GM18507 (cell line): Measurements from ENCODE around the gene GUCY2D.
A peak's percentile ranks its signal among the peaks of the same experiment; 100 is the strongest.
"Not testable (repeated sequence)": the region's sequence is repeated elsewhere in the genome, so short reads cannot be mapped to it uniquely, and the experiment has no call there.

Experiments
- DNase-seq: peaks from one replicate; pipeline ENCODE4 v3.0.0; 2011; ENCODE audit warnings: low read depth; ENCODE audit not compliant: insufficient read length; ENCODE audit errors: extremely low spot score
- FAIRE-seq: peaks from 2 replicates; lab custom pipeline; 2011; peaks lifted over from hg19 to GRCh38; lab: Jason Lieb, UNC

Gene GUCY2D

DNA sequence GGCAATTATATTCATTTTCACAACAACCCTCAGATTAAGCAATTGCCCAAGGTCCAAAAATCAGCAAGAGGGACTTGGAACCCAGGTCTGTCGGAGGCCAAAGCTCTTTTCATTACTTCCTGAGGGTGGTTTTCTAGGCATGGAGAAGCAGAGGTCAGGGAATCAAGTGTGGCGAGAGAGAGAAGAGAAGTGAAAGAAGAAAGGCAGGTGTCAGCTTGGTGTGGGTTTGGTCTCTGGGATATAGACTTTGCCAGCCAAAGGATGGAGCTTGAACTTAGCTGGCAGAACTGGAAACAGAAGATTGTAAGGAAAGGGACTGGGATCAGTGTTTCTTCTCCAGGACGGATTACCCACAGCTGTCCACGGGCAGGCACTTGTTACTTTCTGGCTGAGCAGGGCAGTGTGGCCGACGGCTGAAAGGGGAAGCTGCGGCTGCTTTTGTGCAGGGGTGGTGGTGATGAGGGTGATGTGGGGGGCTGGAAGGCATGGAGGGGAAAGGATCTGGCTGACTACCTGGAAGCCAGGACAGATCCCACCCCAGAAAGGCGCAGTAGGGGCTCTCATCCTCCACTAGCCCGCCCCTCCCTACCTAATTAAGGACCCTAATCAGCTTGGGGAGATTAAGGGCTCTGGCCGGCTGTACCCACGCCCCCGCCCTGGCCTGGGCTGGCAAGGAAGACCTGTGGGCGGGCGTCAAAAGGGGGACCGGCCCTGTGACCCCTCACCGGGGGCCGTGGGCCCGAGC, at the start of gene GUCY2D:
Gene GUCY2D, plus strand, starts transcription at position 640 of the 745 bp plus-strand sequence. CDS start 433 bp downstream, outside the sequence.
- peak; percentile 46 for FAIRE-seq
- DNase-seq = no peak

DNA sequence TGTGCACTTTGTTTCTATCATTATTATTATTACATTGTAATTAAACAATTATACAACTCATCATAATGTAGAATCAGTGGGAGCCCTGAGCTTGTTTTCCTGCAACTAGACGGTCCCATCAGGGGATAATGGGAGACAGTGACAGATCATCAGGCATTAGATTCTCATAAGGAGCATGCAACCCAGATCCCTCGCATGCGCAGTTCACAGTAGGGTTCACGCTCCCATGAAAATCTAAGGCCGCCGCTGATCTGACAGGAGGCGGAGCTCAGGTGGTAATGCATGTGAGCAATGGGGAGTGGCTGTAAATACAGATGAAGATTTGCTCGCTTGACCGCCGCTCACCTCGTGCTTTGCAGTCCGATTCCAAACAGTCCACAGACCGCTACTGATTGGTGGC, 49.1 kb upstream of the GUCY2D start:
- not testable (repeated sequence) for DNase-seq, FAIRE-seq

DNA sequence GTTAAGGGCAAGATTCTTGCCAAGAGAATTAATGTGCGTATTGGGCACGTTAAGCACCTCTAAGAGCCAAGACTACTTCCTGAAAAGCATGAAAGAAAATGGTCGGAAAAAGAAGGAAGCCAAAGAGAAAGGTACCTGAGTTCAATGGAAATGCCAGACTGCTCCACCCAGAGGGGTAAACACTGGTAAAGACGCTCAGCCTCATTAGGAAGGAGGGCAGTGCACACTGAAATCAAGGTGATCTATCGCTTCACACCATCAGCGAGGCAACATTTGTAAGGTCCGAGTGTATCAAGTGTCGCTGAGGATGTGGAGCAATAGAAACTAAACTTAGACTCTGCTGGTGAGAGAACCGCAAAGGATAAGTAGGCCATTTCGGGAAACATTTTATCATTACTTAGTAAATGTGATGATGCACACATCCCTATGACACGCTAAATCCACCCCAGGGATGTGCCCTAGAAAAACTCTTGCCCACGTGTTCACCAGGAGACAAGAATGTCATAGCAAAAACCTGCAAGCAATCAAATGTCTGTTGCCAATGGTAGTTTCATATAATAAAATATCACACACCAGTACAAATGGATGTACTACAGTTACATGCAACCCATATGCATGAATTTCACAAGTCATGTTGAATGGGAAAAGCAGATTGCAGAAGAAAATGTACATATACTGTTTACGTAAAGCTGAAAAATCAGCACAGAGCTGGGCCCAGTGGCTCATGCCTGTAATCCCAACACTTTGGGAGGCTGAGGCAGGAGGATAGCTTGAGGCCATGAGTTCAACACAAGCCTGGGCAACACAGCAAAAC, 46.8 kb upstream of the GUCY2D start:
- FAIRE-seq = no peak
- DNase-seq = no peak

DNA sequence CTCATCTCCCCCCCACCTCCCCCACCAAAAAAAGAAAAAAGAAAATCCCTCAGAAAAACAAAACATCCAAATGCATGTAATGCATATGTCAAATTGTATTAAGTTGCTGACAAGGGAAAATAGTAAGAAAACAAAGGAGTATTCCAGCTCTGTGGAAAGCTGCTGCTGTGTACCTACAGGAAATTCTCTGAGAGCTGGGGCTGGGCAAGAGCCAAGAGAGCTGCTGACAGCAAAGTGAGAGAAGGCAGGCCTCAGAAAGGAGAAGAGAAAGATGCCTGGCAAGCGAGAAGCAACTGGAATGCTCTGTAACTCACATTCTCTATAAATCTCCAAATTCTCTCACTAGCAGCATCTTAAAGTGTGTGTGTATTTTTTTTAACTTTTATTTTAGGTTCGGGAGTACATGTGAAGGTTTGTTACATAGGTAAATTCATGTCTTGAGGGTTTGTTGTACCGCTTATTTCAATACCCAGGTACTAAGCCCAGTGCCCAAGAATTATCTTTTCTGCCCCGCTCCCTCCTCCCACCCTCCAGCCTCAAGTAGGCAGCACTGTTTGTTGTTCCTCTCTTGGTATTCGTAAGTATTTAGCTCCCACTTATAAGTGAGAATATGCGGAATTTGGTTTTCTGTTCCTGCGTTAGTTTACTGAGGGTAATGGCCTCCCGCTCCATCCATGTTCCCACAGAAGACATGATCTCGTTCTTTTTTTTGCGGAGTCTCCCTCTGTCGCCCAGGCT, 46.0 kb upstream of the GUCY2D start:
- FAIRE-seq = no peak
- DNase-seq = no peak

DNA sequence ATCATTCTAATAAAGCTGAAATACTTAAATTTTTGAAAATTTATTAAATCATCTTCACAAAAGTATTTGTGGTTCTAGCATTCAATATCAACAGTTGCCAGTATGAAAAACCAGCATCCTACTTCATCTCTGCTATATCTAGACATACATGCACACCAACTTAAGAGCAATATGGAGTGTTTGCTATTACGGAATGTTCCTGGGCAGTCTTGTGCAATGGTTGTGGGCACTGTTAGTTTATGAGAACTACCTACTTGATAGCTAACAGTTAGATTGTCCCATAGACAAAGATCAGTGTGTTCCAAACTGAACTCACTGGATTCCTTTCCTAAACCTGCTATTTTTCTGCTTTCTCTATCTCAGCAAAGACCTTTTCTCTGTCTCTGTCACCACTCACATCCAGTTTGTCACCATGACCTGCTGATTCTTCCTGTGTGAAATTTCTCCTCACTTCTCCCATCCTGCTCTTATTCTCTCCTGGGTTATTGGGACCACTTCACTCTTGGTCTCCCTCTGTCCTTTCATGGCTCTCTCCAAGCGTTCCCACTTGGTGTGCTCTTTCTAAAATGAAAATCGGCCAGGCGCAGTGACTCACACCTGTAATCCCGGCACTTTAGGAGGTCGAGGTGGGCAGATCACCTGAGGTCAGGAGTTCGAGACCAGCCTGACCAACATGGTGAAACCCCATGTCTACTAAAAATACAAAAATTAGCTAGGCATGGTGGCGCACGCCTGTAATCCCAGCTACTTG, 42.7 kb upstream of the GUCY2D start:
- FAIRE-seq (no peak), DNase-seq (no peak)

DNA sequence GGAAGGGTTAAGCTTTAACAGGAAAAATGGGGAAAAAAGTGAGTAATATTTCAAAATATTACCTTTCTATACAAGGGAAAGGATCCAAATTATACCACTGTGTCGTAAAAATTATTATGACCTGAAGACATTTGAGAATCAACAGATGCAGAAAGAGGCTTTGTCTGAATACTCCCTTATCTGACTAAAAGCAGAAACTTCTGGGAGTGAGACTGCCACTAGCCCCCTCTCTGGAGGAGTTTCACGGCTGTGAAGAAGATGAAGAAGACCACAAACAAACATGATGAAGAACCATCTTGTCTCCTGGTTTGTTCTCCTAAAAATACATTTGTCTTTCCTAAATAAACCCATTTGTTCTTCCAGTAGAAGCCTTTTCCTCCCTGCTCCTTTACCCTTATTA, 41.0 kb upstream of the GUCY2D start:
- no peak for DNase-seq
- FAIRE-seq = no peak

DNA sequence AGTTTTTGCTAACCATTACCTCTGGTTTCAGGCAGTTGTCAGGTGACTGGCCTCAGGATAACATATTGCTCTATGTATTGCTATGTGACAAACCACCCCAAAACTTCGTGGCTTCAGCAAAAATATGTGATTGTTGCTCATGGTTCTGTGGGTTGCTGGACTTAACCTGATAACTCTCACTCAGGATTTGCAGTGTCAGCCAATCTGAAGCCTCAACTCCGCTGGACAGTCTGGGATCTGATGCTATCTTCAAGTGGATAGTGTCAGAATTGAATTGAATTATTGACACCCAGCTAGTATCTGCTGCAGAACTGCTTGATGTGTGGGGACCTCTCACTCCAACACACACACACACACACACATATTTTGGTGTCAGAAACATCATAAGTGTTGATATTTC, 34.7 kb upstream of the GUCY2D start:
- DNase-seq = no peak
- no peak for FAIRE-seq

DNA sequence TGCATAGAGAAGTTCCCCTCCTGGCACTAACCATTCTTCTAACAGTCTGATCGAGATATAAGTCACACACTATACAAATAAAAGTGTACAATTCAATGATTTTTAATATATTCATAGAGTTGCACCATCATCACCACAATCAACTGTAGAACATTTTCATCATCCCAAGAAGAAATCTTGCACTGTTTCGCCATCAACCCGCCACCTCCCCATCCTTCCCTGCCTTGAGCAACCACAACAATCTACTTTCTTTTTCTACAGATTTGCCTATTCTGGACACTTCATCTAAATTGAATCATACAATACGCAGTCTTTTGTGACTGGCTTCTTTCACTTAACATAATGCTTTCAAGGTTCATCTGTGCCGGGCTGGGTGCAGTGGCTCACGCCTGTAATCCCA, 33.0 kb upstream of the GUCY2D start:
- DNase-seq = no peak

DNA sequence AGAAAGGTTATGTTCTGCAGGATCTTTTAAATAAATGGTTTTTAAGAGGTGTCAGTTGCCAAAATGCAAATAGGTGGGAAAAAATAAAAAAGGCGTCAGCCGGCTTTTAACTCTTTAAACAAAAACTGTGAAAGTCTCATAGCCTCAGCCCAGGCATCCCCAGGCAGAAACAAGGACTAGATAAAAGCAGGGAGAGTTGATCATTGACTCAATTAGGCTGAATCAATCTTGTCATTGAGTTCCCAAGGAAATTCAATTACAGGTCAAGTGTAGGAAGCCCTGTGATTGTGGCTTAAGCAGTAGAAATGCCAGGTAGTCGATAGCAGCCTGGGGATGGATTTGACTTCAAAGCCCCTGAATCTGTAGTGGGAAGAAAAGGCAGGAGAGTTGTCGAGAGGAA, 30.8 kb upstream of the GUCY2D start:
- FAIRE-seq = no peak

More for the DNA sequence above, 33.0 kb upstream of the GUCY2D start:
- FAIRE-seq = no peak

DNA sequence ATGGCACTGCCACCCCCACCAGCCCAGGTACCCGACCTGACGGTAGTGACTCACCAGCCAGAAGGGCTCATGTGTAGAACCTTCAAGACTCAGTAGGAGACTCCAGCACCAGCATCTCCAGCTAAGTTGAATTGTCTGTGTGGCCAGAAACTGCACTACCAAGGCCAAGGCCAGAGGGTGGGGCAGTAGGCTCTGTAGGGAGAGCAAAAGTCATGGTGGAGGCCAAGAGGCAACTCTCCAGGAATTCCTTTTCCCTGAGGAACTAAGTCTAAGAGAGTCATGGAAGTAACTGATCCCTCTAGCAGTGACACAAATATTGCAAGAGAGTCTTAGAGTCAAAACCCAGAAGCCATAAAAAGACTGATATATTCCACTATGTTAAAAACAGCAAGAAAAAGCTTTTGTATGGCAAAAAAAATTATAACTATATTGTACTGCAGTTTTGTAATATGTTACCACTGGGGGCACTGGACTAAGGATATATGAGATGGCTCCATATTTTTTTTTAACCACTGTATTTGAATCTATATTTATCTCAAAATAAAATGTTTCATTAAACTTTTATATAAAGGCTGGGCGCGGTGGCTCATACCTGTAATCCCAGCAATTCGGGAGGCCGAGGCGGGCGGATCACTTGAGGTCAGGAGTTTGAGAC, 30.2 kb upstream of the GUCY2D start:
- no peak for DNase-seq

More for the DNA sequence above, 30.8 kb upstream of the GUCY2D start:
- DNase-seq = no peak

DNA sequence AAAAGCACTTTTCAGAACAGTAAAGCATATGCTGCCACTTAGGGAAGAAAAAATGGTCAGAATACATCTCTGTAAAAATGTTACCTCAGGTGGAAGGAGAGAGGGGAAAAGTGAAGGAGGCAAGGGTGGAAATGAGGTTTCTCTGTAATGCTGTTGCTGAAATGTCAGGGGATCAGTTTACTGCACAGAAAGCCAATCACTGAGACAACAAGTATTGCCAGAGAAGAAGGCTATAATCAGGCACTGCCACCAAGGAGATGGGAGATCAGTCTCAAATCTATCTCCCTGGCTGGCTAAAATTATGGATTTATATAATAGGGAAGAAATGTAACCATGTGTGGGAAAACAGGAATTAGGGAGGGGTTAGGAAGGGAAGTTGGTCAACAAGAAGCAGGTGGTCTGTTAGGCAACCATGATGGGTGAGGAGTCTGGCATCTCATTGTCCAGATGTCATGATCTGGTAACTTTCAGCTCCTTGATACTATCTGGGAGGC, 27.7 kb upstream of the GUCY2D start:
- DNase-seq = no peak
- FAIRE-seq = no peak

More for the DNA sequence above, 30.2 kb upstream of the GUCY2D start:
- FAIRE-seq = no peak

DNA sequence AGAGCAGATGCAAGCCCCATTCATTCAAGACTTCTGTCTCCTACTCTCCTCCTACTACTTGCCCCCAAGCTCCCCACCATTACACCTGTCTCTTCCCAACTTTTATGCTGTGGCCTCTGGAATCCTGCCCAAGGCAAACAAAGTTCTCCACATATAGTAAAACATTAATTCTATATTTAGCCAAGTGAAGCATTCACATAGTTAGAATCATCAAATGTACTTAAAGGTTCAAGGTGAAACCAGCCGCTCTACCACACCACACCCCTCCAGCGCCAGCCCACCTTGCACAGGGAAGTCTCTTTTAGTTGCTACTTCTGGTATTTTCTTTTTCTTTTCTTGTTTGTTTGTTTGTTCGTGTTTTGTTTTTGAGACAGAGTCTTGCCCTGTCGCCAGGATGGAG, 25.4 kb upstream of the GUCY2D start:
- FAIRE-seq = no peak
- DNase-seq = no peak

DNA sequence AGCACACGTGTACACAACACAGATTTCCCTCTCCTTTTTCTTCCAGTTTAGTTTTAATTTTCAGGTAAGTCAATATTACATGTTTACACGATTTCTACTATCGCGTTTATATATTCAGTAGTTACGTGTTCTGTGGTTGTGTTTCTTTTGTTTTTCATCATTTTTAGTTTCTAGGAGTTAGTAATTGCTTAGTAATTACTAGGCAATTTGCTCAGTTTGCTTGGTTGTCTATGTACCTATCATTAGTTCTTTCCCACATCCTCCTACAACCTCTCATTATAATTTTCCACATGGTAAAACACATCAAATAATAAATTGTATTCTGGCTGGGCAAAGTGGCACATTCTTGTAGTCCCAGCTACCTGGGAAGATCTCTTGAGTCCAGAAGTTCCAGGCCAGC, 24.6 kb upstream of the GUCY2D start:
- DNase-seq (no peak), FAIRE-seq (no peak)

DNA sequence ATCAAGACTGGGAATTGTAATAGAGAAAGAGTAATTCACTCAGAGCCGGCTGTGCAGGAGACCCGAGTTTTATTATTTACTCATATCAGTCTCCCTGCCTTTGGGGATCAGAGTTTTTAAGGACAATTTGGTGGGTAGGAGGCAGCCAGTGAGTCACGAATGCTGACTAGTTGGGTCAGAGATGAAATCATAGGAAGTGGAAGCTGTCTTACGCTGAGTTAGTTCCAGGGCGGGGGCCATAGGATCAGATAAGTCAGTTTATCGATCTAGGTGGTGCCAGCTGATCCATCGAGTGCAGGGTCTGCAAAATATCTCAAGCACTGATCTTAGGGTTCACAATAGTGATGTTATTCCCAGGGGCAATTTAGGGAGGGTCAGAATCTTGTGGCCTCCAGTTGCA, 20.2 kb upstream of the GUCY2D start:
- no peak for DNase-seq

DNA sequence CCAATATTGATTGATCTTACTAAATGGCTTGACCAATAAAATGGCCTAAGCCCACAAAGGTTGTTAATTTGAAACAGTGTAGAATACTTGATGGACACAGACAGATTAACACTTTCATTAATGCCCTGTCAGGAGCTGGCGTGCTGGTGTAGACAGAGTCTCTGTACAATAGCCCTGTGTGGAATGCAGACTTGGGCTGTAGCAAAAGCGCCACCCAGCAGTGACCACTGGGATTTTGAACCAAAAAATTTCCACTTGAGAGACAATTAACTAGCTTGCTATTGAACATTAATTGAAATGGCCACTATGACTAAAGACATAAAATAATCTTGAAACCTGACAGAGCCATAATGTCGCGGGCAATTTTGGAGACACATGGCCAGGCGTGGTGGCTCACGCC, 19.7 kb upstream of the GUCY2D start:
- no peak for FAIRE-seq
- no peak for DNase-seq

More for the DNA sequence above, 20.2 kb upstream of the GUCY2D start:
- FAIRE-seq = no peak

DNA sequence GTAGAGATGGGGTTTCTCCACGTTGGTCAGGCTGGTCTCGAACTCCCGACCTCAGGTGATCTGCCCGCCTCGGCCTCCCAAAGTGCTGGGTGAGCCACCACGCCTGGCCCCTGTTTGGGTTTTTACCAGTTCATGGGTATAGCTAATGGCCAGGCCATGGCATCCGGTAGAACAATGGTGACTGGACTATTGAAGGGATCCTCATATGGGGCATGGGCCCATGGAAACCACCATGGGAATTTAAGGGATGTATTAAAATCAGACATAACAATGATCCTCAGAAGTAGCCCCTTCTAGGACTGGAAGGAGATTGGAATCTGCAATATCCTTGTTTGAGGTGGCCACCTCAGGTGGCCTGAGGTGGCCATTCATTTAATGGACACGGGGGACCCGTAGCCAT, 17.5 kb upstream of the GUCY2D start:
- FAIRE-seq = no peak
- DNase-seq = no peak

DNA sequence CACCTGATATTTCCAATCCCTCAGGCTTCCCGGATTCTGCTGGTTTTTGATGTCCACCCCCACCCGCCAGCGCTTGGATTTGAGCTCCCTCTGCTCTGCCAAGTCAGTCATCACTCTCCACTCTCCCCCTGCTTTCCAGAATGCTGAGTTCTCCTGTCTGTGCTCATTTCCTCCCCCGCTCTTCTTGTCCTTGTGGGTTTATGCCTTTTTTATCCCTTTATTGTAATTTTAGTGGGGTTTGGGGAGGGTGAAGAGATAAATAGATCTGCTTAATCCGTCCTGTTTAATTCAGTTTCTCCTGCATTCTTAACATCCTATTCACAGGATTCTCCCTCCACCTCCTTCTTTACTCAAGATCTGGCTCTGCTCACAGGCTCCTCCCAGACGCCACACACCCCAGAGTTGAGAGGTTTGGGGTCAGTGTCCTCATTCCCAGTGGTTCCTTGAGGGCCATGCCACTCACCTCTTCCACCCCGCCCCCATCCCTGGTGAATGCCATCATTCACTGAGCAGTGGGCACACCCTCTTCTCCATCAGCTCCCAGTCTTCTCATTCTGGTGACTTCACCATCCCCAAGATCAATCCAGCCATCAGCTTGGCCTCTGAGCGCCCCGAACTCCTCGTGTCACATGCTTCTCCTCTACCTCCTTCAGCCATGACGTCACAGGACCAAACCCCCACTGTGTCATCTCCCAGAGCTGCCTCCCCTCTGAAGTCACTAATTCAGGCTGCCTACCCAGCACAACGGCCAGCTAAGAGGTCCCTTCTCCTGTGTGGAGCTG, 15.1 kb upstream of the GUCY2D start:
- no peak for FAIRE-seq
- no peak for DNase-seq

DNA sequence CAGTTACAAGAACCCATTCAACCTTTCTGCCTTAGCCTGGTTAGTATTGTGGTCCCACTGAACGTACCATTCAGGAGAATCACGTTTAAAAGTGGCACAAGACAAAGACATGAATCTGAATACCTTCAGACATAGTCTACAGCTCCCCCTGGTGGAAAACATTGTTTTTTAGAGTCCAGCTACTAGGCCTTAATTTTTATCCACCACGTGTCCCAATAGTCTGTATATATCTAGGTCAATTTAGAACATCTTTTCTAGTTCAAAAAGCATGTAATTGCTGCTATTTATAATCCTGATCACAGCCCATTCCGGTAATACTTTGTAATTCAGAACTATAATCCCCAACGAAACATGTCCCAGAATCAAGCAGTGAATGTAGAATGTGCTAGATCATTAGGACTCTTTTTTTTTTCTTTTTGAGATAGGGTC, 13.7 kb upstream of the GUCY2D start:
- FAIRE-seq (peak; percentile 85), DNase-seq (peak; percentile 49)
